Epithelial cell of proximal tubule (primary cell): Measurements from ENCODE around the gene PHLDB1. TPM values are rescaled to one million over a fixed set of nuclear protein-coding genes. Genes with fewer than 3 reads are reported as not detected.

Experiments used
- DNase-seq: peaks from one replicate; pipeline ENCODE4 v3.0.0-alpha.2; 2011; ENCODE audit warnings: low read depth
- H3K4me3 ChIP-seq: 2 replicates; pipeline ENCODE4 v1.5.1; 2011; ENCODE audit warnings: low read depth, mild to moderate bottlenecking, low read length
- total RNA-seq: library from RNA; depleted of rRNA; stranded (reverse); fragments of >200 nt; gene quantifications from 2 replicates; pipeline ENCODE4 v1.2.3, GENCODE V29; 2015
- TF ChIP-seq, protein P1 (sequence below): conservative IDR thresholded peaks from 2 replicates; pipeline ENCODE4 v1.5.1; 2012; ENCODE audit warnings: low read depth, mild to moderate bottlenecking, low read length

PHLDB1 gene
- total RNA-seq, 1 donor from 2014 or later: 49.8 TPM

DNA sequence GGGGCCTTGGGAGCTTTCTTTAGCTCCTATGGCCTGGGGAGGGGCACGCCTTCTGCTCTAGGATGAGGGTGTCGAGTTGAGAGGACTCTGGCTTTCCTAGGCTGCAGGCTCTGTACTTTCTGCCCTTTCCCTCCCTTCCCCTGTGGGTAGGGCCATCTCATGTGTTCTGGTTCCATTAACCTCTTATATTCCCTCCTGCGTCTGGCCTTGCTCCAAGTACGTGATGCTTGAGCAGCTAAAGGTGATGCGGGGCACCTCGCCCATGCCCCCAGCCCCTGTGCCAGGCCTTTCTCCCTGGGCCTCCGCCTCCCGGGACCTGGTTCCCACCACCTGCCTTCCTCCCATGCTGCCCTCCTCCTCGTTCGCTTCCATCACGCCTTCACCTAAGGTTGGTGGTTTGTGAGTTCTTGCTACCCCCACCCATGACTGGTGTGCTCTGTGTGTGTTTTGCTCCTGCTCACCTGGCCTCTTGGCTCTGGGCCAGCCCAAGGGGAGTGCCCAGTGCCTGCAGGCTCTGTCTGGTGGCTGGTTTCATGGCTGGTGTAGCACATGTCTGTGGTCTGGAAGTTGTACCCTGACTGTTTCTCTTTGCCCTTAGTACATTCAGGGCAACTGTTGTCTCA, 34.1 kb downstream of the PHLDB1 start:
- DNase-seq: no peak
- TF ChIP-seq, protein P1, sequence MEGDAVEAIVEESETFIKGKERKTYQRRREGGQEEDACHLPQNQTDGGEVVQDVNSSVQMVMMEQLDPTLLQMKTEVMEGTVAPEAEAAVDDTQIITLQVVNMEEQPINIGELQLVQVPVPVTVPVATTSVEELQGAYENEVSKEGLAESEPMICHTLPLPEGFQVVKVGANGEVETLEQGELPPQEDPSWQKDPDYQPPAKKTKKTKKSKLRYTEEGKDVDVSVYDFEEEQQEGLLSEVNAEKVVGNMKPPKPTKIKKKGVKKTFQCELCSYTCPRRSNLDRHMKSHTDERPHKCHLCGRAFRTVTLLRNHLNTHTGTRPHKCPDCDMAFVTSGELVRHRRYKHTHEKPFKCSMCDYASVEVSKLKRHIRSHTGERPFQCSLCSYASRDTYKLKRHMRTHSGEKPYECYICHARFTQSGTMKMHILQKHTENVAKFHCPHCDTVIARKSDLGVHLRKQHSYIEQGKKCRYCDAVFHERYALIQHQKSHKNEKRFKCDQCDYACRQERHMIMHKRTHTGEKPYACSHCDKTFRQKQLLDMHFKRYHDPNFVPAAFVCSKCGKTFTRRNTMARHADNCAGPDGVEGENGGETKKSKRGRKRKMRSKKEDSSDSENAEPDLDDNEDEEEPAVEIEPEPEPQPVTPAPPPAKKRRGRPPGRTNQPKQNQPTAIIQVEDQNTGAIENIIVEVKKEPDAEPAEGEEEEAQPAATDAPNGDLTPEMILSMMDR: no peak
- no peak overlapping the region for H3K4me3 ChIP-seq

DNA sequence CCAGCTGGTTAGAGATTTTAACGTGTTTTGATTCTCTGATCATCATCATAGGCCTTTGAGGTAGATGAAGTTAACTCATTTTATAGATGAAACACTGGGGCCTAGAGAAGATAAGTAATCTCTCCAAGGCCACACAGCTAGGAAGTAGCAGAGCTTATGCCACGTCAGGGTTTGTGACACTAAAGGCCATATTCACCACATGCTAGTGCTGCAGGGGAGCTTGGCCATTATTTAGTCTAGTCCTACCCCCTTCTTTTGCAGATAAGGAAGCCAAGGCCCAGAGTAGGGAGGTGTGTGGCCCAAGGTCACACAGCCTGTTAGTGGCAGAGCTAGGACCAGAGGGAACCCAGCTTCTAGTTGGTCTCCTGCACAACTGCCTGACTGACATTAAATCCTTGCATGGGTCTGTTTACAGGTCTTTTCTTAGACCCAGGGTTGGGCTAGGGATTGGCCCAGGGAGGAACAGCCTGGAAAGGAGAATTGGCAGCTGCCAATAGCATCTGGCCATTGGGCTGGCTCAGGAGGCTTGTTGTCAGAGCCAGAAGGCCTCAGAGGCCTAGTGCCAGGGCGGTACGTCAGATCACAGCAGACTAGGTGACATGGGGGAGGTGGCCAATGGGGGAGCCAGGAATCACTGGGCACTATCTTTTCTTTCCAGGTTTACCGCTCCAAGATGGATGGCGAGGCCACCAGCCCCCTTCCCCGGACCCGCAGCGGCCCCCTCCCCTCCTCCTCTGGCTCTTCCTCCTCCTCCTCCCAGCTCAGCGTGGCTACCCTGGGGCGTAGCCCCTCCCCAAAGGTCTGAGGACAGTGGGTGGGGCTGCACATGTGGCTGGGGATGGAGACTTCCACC, 36.0 kb downstream of the PHLDB1 start:
- no peak overlapping the region for H3K4me3 ChIP-seq
- TF ChIP-seq, protein P1: no peak
- no peak for DNase-seq

DNA sequence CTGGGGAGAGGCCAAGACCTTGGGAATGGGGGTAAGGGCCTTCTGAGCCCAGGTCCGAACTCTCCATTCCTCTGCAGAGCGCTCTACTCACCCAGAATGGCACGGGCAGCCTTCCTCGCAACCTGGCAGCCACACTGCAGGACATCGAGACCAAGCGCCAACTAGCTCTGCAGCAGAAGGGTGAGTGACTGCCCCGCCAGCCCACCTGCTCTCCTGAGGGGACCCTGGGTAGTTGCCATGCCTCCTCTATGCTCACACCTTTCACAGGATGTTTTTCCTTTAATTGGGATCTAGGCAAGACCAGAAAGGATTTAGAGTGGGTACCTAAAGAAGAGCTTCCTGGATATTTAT, 36.6 kb downstream of the PHLDB1 start:
- H3K4me3 ChIP-seq: no peak overlapping the region
- TF ChIP-seq, protein P1: no peak
- DNase-seq: no peak

DNA sequence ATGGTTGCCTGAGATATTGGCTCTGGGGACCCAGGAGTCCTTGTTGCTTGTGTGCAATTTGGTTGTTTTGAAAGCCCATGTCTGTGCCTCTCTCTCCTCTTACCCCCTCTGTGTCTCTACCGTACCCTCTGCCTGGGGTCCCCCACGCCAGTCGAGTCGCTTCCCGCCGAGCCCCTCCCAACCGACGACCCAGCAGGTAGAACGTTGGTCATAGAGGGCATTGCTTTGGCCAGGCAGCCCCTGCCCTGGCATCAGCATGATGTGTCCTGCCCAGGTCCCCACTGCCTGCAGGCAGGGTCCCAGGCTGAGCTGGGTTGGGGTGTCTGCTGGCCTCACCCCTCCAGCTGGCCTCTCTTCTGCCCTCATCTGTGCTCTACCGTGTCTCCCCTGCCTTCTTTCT, 37.1 kb downstream of the PHLDB1 start:
- TF ChIP-seq, protein P1: no peak
- H3K4me3 ChIP-seq: no peak overlapping the region
- DNase-seq: no peak

DNA sequence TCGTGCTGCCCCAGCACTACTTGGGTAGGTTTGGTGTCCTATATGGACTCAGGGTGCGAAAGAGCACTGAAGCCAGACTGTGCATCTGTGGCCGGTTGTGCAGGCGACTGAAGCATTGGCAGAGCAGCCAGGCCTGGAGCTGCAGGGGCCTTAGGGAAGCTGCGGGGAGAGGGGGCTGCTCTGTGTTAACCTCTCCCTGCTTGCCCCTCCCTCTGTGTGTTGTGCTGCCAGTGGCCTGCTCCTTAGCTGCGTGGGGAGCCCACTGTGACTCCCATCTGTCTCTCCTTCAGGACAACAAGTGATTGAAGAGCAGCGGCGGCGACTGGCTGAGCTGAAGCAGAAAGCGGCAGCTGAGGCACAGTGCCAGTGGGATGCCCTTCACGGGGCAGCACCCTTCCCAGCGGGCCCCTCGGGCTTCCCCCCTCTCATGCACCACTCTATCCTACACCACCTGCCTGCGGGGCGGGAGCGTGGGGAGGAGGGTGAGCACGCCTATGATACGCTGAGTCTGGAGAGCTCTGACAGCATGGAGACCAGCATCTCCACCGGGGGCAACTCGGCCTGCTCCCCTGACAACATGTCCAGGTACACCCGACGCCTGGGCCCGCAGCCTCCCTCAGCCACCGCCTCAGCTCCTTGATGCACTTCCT, 37.8 kb downstream of the PHLDB1 start:
- H3K4me3 ChIP-seq: no peak overlapping the region
- no peak for DNase-seq
- TF ChIP-seq, protein P1: no peak

DNA sequence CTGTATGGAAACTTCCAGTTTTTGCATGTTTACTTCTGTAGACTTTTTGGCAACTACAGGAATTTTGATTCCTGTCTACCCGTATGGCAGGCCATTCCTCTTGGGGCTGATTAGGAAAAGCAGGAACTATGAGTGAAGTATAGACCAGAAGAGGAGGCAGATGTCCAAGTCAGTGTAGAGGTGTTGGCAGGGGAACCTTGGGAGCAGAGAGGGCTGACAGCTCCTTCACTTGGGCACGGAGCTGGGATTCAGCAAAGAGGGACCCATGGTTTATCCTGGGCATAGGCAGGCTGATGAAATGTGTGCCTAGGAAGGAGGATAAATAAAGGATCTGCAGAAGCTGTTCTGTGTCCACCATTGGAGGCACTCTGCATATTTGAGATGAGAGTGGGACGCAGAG, 39.0 kb downstream of the PHLDB1 start:
- TF ChIP-seq, protein P1: no peak
- DNase-seq: no peak
- no peak overlapping the region for H3K4me3 ChIP-seq
